ENCODE measurements around the gene OGFOD3. TPM values are rescaled to one million over a fixed set of nuclear protein-coding genes. Genes with fewer than 3 reads are reported as not detected.
A peak's percentile ranks its signal among the peaks of the same experiment; 100 is the strongest.
"Not testable (repeated sequence)": the region's sequence is repeated elsewhere in the genome, so short reads cannot be mapped to it uniquely, and the experiment has no call there.

Gene OGFOD3
- total RNA-seq, 2 donors from 2014 or later = 23.3 to 40.8 TPM

DNA sequence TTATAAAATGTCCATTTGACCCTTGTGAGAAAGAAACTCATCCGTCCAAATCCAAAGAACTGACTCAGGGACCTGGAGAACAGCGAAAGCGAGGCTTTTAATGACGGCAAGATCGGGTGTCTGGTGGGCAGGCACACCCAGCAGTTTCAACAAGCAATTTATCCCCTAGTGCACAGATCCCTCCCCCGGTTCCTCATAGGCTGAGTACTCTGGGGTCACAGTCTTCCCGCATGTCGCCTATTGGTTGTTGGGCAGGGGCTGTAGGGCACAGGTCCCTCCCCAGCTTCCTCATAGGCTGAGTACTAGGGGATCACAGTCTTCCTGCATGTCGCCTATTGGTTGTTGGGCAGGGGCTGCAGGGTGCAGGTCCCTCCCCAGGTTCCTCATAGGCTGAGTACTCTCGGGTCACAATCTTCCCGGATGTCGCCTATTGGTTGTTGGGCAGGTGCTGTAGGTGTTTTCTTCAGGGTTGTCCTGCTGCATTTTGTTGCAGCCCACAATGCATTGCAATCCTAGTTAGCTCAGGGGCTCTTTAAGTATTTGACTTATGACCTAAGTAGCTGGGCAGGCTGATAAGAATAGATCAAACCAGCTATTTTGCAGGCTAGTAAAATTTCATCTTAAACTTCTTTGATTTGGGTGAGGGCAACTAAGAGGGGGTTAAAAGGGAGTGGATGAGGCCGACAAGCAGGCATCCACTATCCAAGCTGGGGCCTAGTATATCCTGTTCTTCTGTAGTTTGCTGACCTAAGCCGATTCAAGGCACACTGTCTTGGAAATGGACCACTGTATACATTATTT lies 50.5 kb downstream of the OGFOD3 start:
- Histone ChIP-seq H3K4me3 (no peak overlapping the region), H3K9me3 (no peaks in the 10 kb centered on the region), H3K9ac (ENCODE audit: low read depth in 2 of 2, low read length in 2 of 2) (no peak overlapping the region), H3K4me1 (peaks cover 6% of the 10 kb centered on the region), H3K27me3 (peaks cover 37% of the 10 kb centered on the region), H3K27ac (no peak overlapping the region), H3K36me3 (no peaks in the 10 kb centered on the region)
- DNase-seq = no peak
- TF ChIP-seq CTCF (IDR thresholded peaks at IDR 0.05) = no peak
- intact Hi-C loops (cut with DNase I) = no loop called here

- Histone ChIP-seq H3K36me3 (no peaks in the 10 kb centered on the region), H3K9ac (ENCODE audit: low read depth in 2 of 2, low read length in 2 of 2) (peak overlapping the region in 1 of 2 donors; percentile 12), H3K9me3 (no peaks in the 10 kb centered on the region), H3K4me1 (peaks cover 6% of the 10 kb centered on the region), H3K27me3 (peaks cover 25% of the 10 kb centered on the region), H3K27ac (no peak overlapping the region), H3K4me3 (no peak overlapping the region)
- TF ChIP-seq CTCF (IDR thresholded peaks at IDR 0.05) = no peak
- peak; percentile 55 for DNase-seq
- intact Hi-C loops (cut with DNase I) = no loop called here
Observed at GRCh38 chr17:82366749-82367148, 51.6 kb downstream of the OGFOD3 start.

GRCh38 chr17:82365606-82366295 lies 52.6 kb downstream of the OGFOD3 start:
- intact Hi-C loops (cut with DNase I) = no loop called here
- no peak overlapping the region for H3K9ac ChIP-seq (ENCODE audit: low read depth in 2 of 2, low read length in 2 of 2)
- no peak for TF ChIP-seq CTCF (IDR thresholded peaks at IDR 0.05)
- no peaks in the 10 kb centered on the region for H3K9me3 ChIP-seq
- peaks cover 1% of the 10 kb centered on the region for H3K4me1 ChIP-seq
- H3K4me3 ChIP-seq = no peak overlapping the region
- H3K36me3 ChIP-seq = no peaks in the 10 kb centered on the region
- H3K27ac ChIP-seq = no peak overlapping the region
- no peak for DNase-seq
- H3K27me3 ChIP-seq = peaks cover 15% of the 10 kb centered on the region

DNA sequence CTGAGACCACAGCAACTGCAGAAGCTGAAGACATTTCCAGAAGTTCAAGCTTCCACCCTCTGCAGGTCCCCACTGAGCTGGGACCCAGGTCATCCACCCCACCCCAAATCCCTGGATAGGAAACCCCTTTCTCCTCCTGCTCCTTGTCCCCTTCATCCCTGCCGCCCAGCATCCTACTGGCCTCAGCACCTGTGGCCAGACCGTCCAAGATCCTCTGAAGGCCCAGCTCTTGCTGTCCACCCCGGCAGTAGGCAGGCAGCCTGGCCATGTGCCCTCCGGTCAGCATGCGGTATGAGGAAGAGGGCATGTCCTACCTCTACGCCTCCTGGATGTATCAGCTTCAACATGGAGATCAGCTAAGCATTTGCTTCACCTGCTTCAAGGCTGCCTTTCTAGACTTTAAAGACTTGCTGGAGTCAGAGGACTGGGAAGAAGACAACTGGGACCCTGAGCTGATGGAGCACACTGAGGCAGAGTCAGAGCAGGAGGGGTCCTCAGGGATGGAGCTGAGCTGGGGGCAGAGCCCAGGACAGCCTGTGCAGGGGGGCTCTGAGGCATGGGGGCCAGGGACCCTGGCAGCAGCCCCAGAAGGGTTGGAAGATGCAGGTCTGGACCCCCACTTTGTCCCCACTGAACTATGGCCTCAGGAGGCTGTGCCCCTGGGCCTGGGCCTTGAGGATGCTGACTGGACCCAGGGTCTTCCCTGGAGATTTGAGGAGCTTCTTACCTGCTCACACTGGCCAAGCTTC lies 56.3 kb downstream of the OGFOD3 start:
- no peaks in the 10 kb centered on the region for H3K27me3 ChIP-seq
- H3K4me3 ChIP-seq = no peak overlapping the region
- no peaks in the 10 kb centered on the region for H3K9me3 ChIP-seq
- H3K4me1 ChIP-seq = no peaks in the 10 kb centered on the region
- TF ChIP-seq CTCF (IDR thresholded peaks at IDR 0.05) = no peak
- H3K27ac ChIP-seq = no peak overlapping the region
- no peaks in the 10 kb centered on the region for H3K36me3 ChIP-seq
- H3K9ac ChIP-seq (ENCODE audit: low read depth in 2 of 2, low read length in 2 of 2) = peak overlapping the region in 1 of 2 donors; percentile 24
- intact Hi-C loops (cut with DNase I) = no loop called here
- DNase-seq = no peak

DNA sequence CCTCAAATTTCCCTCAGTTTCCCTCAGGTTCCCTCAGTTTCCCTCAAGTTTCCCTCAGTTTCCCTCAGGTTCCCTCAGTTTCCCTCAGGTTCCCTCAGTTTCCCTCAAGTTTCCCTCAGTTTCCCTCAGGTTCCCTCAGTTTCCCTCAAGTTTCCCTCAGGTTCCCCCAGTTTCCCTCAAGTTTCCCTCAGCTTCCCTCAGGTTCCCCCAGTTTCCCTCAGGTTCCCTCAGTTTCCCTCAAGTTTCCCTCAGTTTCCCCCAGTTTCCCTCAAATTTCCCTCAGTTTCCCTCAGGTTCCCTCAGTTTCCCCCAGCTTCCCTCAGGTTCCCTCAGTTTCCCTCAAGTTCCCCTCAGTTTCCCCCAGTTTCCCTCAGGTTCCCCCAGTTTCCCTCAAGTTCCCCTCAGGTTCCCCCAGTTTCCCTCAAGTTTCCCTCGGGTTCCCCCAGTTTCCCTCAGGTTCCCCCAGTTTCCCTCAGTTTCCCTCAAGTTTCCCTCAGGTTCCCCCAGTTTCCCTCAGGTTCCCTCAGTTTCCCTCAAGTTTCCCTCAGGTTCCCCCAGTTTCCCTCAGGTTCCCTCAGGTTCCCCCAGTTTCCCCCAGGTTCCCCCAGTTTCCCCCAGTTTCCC lies 58.8 kb downstream of the OGFOD3 start:
- not testable (repeated sequence) for H3K4me3 ChIP-seq; DNase-seq; H3K9me3 ChIP-seq; H3K27ac ChIP-seq; H3K9ac ChIP-seq (ENCODE audit: low read depth in 2 of 2, low read length in 2 of 2); H3K27me3 ChIP-seq; H3K36me3 ChIP-seq; H3K4me1 ChIP-seq
- intact Hi-C loops (cut with DNase I) = loop anchor here (10.0 kb wide), 1 partner anchor 405 kb away; no protein-coding TSS in a partner anchor

Data from colonic mucosa (tissue), 4 donors.